ENCODE measurements around the gene TEAD3. TPM values are rescaled to one million over a fixed set of nuclear protein-coding genes. Genes with fewer than 3 reads are reported as not detected.

TEAD3 gene
- total RNA-seq, 4 donors from 2014 or later, result 39.0 to 55.4 (median 51.5) TPM

GRCh38 chr6:35506536-35506935, 9.7 kb upstream of the TEAD3 start:
- Histone ChIP-seq H3K4me3 (no peak overlapping the region), H3K9me3 (no peaks in the 10 kb centered on the region), H3K36me3 (no peaks in the 10 kb centered on the region), H3K4me1 (peaks cover 10% of the 10 kb centered on the region), H3K27ac (no peak overlapping the region), H3K27me3 (peaks cover 33% of the 10 kb centered on the region)
- no peak for DNase-seq (ENCODE audit: low spot score in 2 of 2)
- no peak for TF ChIP-seq POLR2AphosphoS5 (IDR thresholded peaks at IDR 0.05)
- no peak for TF ChIP-seq EP300 (IDR thresholded peaks at IDR 0.05)
- TF ChIP-seq CTCF (IDR thresholded peaks at IDR 0.05), result no peak
- TF ChIP-seq POLR2A (IDR thresholded peaks at IDR 0.05), result no peak
- 94% methylated on average over 3 of the region's 3 CpGs for WGBS

- 50% methylated on average over 14 of the region's 21 CpGs for WGBS
Observed at GRCh38 chr6:35505999-35506412, 9.1 kb upstream of the TEAD3 start.

GRCh38 chr6:35503534-35503933, 6.7 kb upstream of the TEAD3 start:
- Histone ChIP-seq H3K9me3 (no peaks in the 10 kb centered on the region), H3K4me1 (peaks cover 10% of the 10 kb centered on the region), H3K36me3 (no peaks in the 10 kb centered on the region), H3K27me3 (peaks cover 20% of the 10 kb centered on the region), H3K4me3 (no peak overlapping the region), H3K27ac (no peak overlapping the region)
- WGBS, result 71% methylated on average over 10 of the region's 15 CpGs
- DNase-seq (ENCODE audit: low spot score in 2 of 2), result no peak
- TF ChIP-seq POLR2AphosphoS5 (IDR thresholded peaks at IDR 0.05), result no peak
- TF ChIP-seq CTCF (IDR thresholded peaks at IDR 0.05), result no peak
- TF ChIP-seq EP300 (IDR thresholded peaks at IDR 0.05), result no peak
- TF ChIP-seq POLR2A (IDR thresholded peaks at IDR 0.05), result no peak

More at GRCh38 chr6:35505999-35506412, 9.1 kb upstream of the TEAD3 start:
- H3K4me3 ChIP-seq, result no peak overlapping the region
- H3K27ac ChIP-seq, result no peak overlapping the region
- H3K9me3 ChIP-seq, result no peaks in the 10 kb centered on the region
- H3K36me3 ChIP-seq, result no peaks in the 10 kb centered on the region
- H3K27me3 ChIP-seq, result peaks cover 28% of the 10 kb centered on the region
- no peak for DNase-seq (ENCODE audit: low spot score in 2 of 2)
- peaks cover 7% of the 10 kb centered on the region for H3K4me1 ChIP-seq
- TF ChIP-seq CTCF (IDR thresholded peaks at IDR 0.05) (no peak), POLR2A (IDR thresholded peaks at IDR 0.05) (no peak), POLR2AphosphoS5 (IDR thresholded peaks at IDR 0.05) (no peak), EP300 (IDR thresholded peaks at IDR 0.05) (no peak)

GRCh38 chr6:35501784-35502183, 4.9 kb upstream of the TEAD3 start:
- 100% methylated on average over 2 of the region's 2 CpGs for WGBS
- no peaks in the 10 kb centered on the region for H3K36me3 ChIP-seq
- TF ChIP-seq EP300 (IDR thresholded peaks at IDR 0.05), result no peak
- TF ChIP-seq CTCF (IDR thresholded peaks at IDR 0.05), result no peak
- no peak for TF ChIP-seq POLR2AphosphoS5 (IDR thresholded peaks at IDR 0.05)
- TF ChIP-seq POLR2A (IDR thresholded peaks at IDR 0.05), result no peak
- no peak overlapping the region for H3K27ac ChIP-seq
- no peak for DNase-seq (ENCODE audit: low spot score in 2 of 2)
- no peaks in the 10 kb centered on the region for H3K9me3 ChIP-seq
- peaks cover 20% of the 10 kb centered on the region for H3K27me3 ChIP-seq
- H3K4me3 ChIP-seq, result no peak overlapping the region
- H3K4me1 ChIP-seq, result peaks cover 22% of the 10 kb centered on the region

- Histone ChIP-seq H3K4me1 (peaks cover 21% of the 10 kb centered on the region), H3K9me3 (no peaks in the 10 kb centered on the region), H3K4me3 (no peak overlapping the region), H3K27me3 (peaks cover 15% of the 10 kb centered on the region), H3K27ac (no peak overlapping the region), H3K36me3 (no peaks in the 10 kb centered on the region)
- 86% methylated on average over 6 of the region's 6 CpGs for WGBS
- no peak for TF ChIP-seq POLR2A (IDR thresholded peaks at IDR 0.05)
- TF ChIP-seq CTCF (IDR thresholded peaks at IDR 0.05), result no peak
- DNase-seq (ENCODE audit: low spot score in 2 of 2), result no peak
Observed at GRCh38 chr6:35500782-35501181, 3.9 kb upstream of the TEAD3 start.
